Activated naive CD4-positive, alpha-beta T cell treated with anti-CD3 and anti-CD28 coated beads, Interleukin-2, amount 50 U/mL, for 24 hours (primary cell): Measurements from ENCODE around the gene MOSMO.
A peak's percentile ranks its signal among the peaks of the same experiment; 100 is the strongest.

ENCODE experiments used
- H3K27ac Mint-ChIP-seq: one replicate; pipeline ENCODE4 v1.8.0; 2021; ENCODE audit warnings: mild to moderate bottlenecking, mixed read lengths
- H3K27me3 Mint-ChIP-seq: one replicate; pipeline ENCODE4 v1.8.0; 2021; ENCODE audit warnings: mixed read lengths
- H3K36me3 Mint-ChIP-seq: one replicate; pipeline ENCODE4 v1.8.0; 2021; ENCODE audit warnings: mixed read lengths
- H3K4me1 Mint-ChIP-seq: one replicate; pipeline ENCODE4 v1.8.0; 2021; ENCODE audit warnings: mixed read lengths
- H3K4me3 Mint-ChIP-seq: one replicate; pipeline ENCODE4 v1.8.0; 2021; ENCODE audit warnings: mild to moderate bottlenecking, mixed read lengths
- H3K9me3 Mint-ChIP-seq: one replicate; pipeline ENCODE4 v1.8.0; 2021; ENCODE audit warnings: mixed read lengths

Gene MOSMO

GRCh38 chr16:22053921-22054341 lies 46.0 kb downstream of the MOSMO start:
- no peaks in the 10 kb centered on the region for H3K9me3 Mint-ChIP-seq
- no peaks in the 10 kb centered on the region for H3K27me3 Mint-ChIP-seq
- H3K36me3 Mint-ChIP-seq, result peaks cover 11% of the 10 kb centered on the region
- H3K27ac Mint-ChIP-seq, result no peak overlapping the region
- H3K4me3 Mint-ChIP-seq, result no peak overlapping the region
- H3K4me1 Mint-ChIP-seq, result peaks cover 30% of the 10 kb centered on the region

GRCh38 chr16:22054847-22055590 lies 47.1 kb downstream of the MOSMO start:
- H3K9me3 Mint-ChIP-seq, result no peaks in the 10 kb centered on the region
- H3K27me3 Mint-ChIP-seq, result no peaks in the 10 kb centered on the region
- peaks cover 38% of the 10 kb centered on the region for H3K4me1 Mint-ChIP-seq
- no peak overlapping the region for H3K27ac Mint-ChIP-seq
- H3K4me3 Mint-ChIP-seq, result no peak overlapping the region
- H3K36me3 Mint-ChIP-seq, result peaks cover 11% of the 10 kb centered on the region

GRCh38 chr16:22055881-22056280 lies 48.0 kb downstream of the MOSMO start:
- Mint-ChIP-seq H3K4me1 (peaks cover 46% of the 10 kb centered on the region), H3K27ac (no peak overlapping the region), H3K27me3 (no peaks in the 10 kb centered on the region), H3K9me3 (no peaks in the 10 kb centered on the region), H3K4me3 (no peak overlapping the region), H3K36me3 (peaks cover 11% of the 10 kb centered on the region)

- peaks cover 17% of the 10 kb centered on the region for H3K36me3 Mint-ChIP-seq
- H3K27me3 Mint-ChIP-seq, result no peaks in the 10 kb centered on the region
- peaks cover 23% of the 10 kb centered on the region for H3K4me1 Mint-ChIP-seq
- no peak overlapping the region for H3K4me3 Mint-ChIP-seq
- peaks cover 10% of the 10 kb centered on the region for H3K9me3 Mint-ChIP-seq
- no peak overlapping the region for H3K27ac Mint-ChIP-seq
Measured at GRCh38 chr16:22063888-22064467, 56.1 kb downstream of the MOSMO start.

- H3K27me3 Mint-ChIP-seq, result no peaks in the 10 kb centered on the region
- peaks cover 13% of the 10 kb centered on the region for H3K4me1 Mint-ChIP-seq
Measured at GRCh38 chr16:22065252-22065651, 57.3 kb downstream of the MOSMO start.

GRCh38 chr16:22070361-22071330 lies 62.7 kb downstream of the MOSMO start:
- Mint-ChIP-seq H3K4me3 (no peak overlapping the region), H3K36me3 (peaks cover 11% of the 10 kb centered on the region), H3K9me3 (peaks cover 10% of the 10 kb centered on the region), H3K27me3 (no peaks in the 10 kb centered on the region), H3K27ac (no peak overlapping the region), H3K4me1 (peaks cover 24% of the 10 kb centered on the region)

More at GRCh38 chr16:22065252-22065651, 57.3 kb downstream of the MOSMO start:
- no peak overlapping the region for H3K4me3 Mint-ChIP-seq
- no peak overlapping the region for H3K27ac Mint-ChIP-seq
- H3K9me3 Mint-ChIP-seq, result peaks cover 10% of the 10 kb centered on the region
- peaks cover 17% of the 10 kb centered on the region for H3K36me3 Mint-ChIP-seq

GRCh38 chr16:22071331-22071910 lies 63.5 kb downstream of the MOSMO start:
- H3K4me1 Mint-ChIP-seq, result peaks cover 24% of the 10 kb centered on the region
- no peak overlapping the region for H3K4me3 Mint-ChIP-seq
- peaks cover 8% of the 10 kb centered on the region for H3K36me3 Mint-ChIP-seq
- no peaks in the 10 kb centered on the region for H3K27me3 Mint-ChIP-seq
- H3K9me3 Mint-ChIP-seq, result peaks cover 8% of the 10 kb centered on the region
- H3K27ac Mint-ChIP-seq, result no peak overlapping the region

- Mint-ChIP-seq H3K9me3 (no peaks in the 10 kb centered on the region), H3K4me3 (no peak overlapping the region), H3K27me3 (no peaks in the 10 kb centered on the region), H3K27ac (no peak overlapping the region), H3K36me3 (peaks cover 2% of the 10 kb centered on the region), H3K4me1 (peaks cover 29% of the 10 kb centered on the region)
Measured at GRCh38 chr16:22073350-22073749, 65.4 kb downstream of the MOSMO start.

- Mint-ChIP-seq H3K27ac (peak overlapping the region; percentile 46), H3K27me3 (no peaks in the 10 kb centered on the region), H3K4me3 (no peak overlapping the region), H3K4me1 (peaks cover 29% of the 10 kb centered on the region), H3K9me3 (no peaks in the 10 kb centered on the region), H3K36me3 (no peaks in the 10 kb centered on the region)
Measured at GRCh38 chr16:22075043-22075757, 67.3 kb downstream of the MOSMO start.

- peaks cover 29% of the 10 kb centered on the region for H3K4me1 Mint-ChIP-seq
- H3K36me3 Mint-ChIP-seq, result no peaks in the 10 kb centered on the region
- H3K9me3 Mint-ChIP-seq, result no peaks in the 10 kb centered on the region
- H3K27me3 Mint-ChIP-seq, result no peaks in the 10 kb centered on the region
- H3K4me3 Mint-ChIP-seq, result no peak overlapping the region
- H3K27ac Mint-ChIP-seq, result no peak overlapping the region
Measured at GRCh38 chr16:22075776-22076175, 67.9 kb downstream of the MOSMO start.

GRCh38 chr16:22077700-22078313 lies 69.9 kb downstream of the MOSMO start:
- no peak overlapping the region for H3K4me3 Mint-ChIP-seq
- H3K27me3 Mint-ChIP-seq, result no peaks in the 10 kb centered on the region
- peaks cover 32% of the 10 kb centered on the region for H3K4me1 Mint-ChIP-seq

GRCh38 chr16:22078656-22079055 lies 70.7 kb downstream of the MOSMO start:
- Mint-ChIP-seq H3K4me3 (no peak overlapping the region), H3K4me1 (peaks cover 23% of the 10 kb centered on the region), H3K27me3 (no peaks in the 10 kb centered on the region), H3K9me3 (no peaks in the 10 kb centered on the region), H3K27ac (no peak overlapping the region), H3K36me3 (no peaks in the 10 kb centered on the region)

More at GRCh38 chr16:22077700-22078313, 69.9 kb downstream of the MOSMO start:
- no peak overlapping the region for H3K27ac Mint-ChIP-seq
- H3K9me3 Mint-ChIP-seq, result no peaks in the 10 kb centered on the region
- no peaks in the 10 kb centered on the region for H3K36me3 Mint-ChIP-seq

- H3K27ac Mint-ChIP-seq, result peak overlapping the region; percentile 62
- peaks cover 2% of the 10 kb centered on the region for H3K36me3 Mint-ChIP-seq
- no peaks in the 10 kb centered on the region for H3K9me3 Mint-ChIP-seq
- peaks cover 10% of the 10 kb centered on the region for H3K4me1 Mint-ChIP-seq
- peak overlapping the region; percentile 52 for H3K4me3 Mint-ChIP-seq
- H3K27me3 Mint-ChIP-seq, result no peaks in the 10 kb centered on the region
Measured at GRCh38 chr16:22081050-22081449, 73.1 kb downstream of the MOSMO start.

GRCh38 chr16:22086440-22086839 lies 78.5 kb downstream of the MOSMO start:
- H3K27me3 Mint-ChIP-seq, result no peaks in the 10 kb centered on the region
- H3K27ac Mint-ChIP-seq, result no peak overlapping the region
- no peaks in the 10 kb centered on the region for H3K9me3 Mint-ChIP-seq
- H3K4me3 Mint-ChIP-seq, result no peak overlapping the region
- H3K36me3 Mint-ChIP-seq, result peaks cover 5% of the 10 kb centered on the region
- H3K4me1 Mint-ChIP-seq, result no peaks in the 10 kb centered on the region
